ENCODE data around the gene MED12L.
"Not testable (repeated sequence)": the region's sequence is repeated elsewhere in the genome, so short reads cannot be mapped to it uniquely, and the experiment has no call there.

The MED12L gene

GRCh38 chr3:151169262-151169947 lies 83.9 kb downstream of the MED12L start:
- H3K4me3 ChIP-seq (ENCODE audit: low read length): no peak overlapping the region
- no peaks in the 10 kb centered on the region for H3K27me3 ChIP-seq (ENCODE audit: control insufficient read depth, insufficient read depth, low read length)
- H3K9me3 ChIP-seq (ENCODE audit: control insufficient read depth, low read length): no peaks in the 10 kb centered on the region
- H3K4me1 ChIP-seq (ENCODE audit: control insufficient read depth, insufficient read depth, low read length): peaks cover 4% of the 10 kb centered on the region
- no peaks in the 10 kb centered on the region for H3K36me3 ChIP-seq (ENCODE audit: control insufficient read depth, insufficient read depth, low read length)
- H3K9ac ChIP-seq (ENCODE audit: low read length): no peak overlapping the region

- H3K9ac ChIP-seq (ENCODE audit: low read length); H3K4me3 ChIP-seq (ENCODE audit: low read length); H3K9me3 ChIP-seq (ENCODE audit: control insufficient read depth, low read length); H3K36me3 ChIP-seq (ENCODE audit: control insufficient read depth, insufficient read depth, low read length); H3K4me1 ChIP-seq (ENCODE audit: control insufficient read depth, insufficient read depth, low read length); H3K27me3 ChIP-seq (ENCODE audit: control insufficient read depth, insufficient read depth, low read length): not testable (repeated sequence)
These were observed 84.7 kb downstream of the MED12L start for GRCh38 chr3:151169948-151170679.

GRCh38 chr3:151171145-151171757 lies 85.8 kb downstream of the MED12L start:
- no peaks in the 10 kb centered on the region for H3K9me3 ChIP-seq (ENCODE audit: control insufficient read depth, low read length)
- H3K4me1 ChIP-seq (ENCODE audit: control insufficient read depth, insufficient read depth, low read length): peaks cover 4% of the 10 kb centered on the region
- H3K27me3 ChIP-seq (ENCODE audit: control insufficient read depth, insufficient read depth, low read length): no peaks in the 10 kb centered on the region
- no peak overlapping the region for H3K9ac ChIP-seq (ENCODE audit: low read length)
- no peaks in the 10 kb centered on the region for H3K36me3 ChIP-seq (ENCODE audit: control insufficient read depth, insufficient read depth, low read length)
- no peak overlapping the region for H3K4me3 ChIP-seq (ENCODE audit: low read length)

GRCh38 chr3:151174351-151174750 lies 88.9 kb downstream of the MED12L start:
- Histone ChIP-seq H3K27me3 (ENCODE audit: control insufficient read depth, insufficient read depth, low read length) (no peaks in the 10 kb centered on the region), H3K4me3 (ENCODE audit: low read length) (no peak overlapping the region), H3K9ac (ENCODE audit: low read length) (no peak overlapping the region), H3K9me3 (ENCODE audit: control insufficient read depth, low read length) (no peaks in the 10 kb centered on the region), H3K4me1 (ENCODE audit: control insufficient read depth, insufficient read depth, low read length) (peaks cover 11% of the 10 kb centered on the region), H3K36me3 (ENCODE audit: control insufficient read depth, insufficient read depth, low read length) (no peaks in the 10 kb centered on the region)

- Histone ChIP-seq H3K36me3 (ENCODE audit: control insufficient read depth, insufficient read depth, low read length) (no peaks in the 10 kb centered on the region), H3K9ac (ENCODE audit: low read length) (no peak overlapping the region), H3K9me3 (ENCODE audit: control insufficient read depth, low read length) (no peaks in the 10 kb centered on the region), H3K27me3 (ENCODE audit: control insufficient read depth, insufficient read depth, low read length) (no peaks in the 10 kb centered on the region), H3K4me1 (ENCODE audit: control insufficient read depth, insufficient read depth, low read length) (peaks cover 7% of the 10 kb centered on the region), H3K4me3 (ENCODE audit: low read length) (no peak overlapping the region)
These were observed 90.5 kb downstream of the MED12L start for GRCh38 chr3:151175952-151176351.

- no peak overlapping the region for H3K9ac ChIP-seq (ENCODE audit: low read length)
- H3K27me3 ChIP-seq (ENCODE audit: control insufficient read depth, insufficient read depth, low read length): no peaks in the 10 kb centered on the region
- H3K4me3 ChIP-seq (ENCODE audit: low read length): no peak overlapping the region
- peaks cover 7% of the 10 kb centered on the region for H3K4me1 ChIP-seq (ENCODE audit: control insufficient read depth, insufficient read depth, low read length)
- H3K36me3 ChIP-seq (ENCODE audit: control insufficient read depth, insufficient read depth, low read length): no peaks in the 10 kb centered on the region
- H3K9me3 ChIP-seq (ENCODE audit: control insufficient read depth, low read length): no peaks in the 10 kb centered on the region
These were observed 92.9 kb downstream of the MED12L start for GRCh38 chr3:151178208-151178845.

GRCh38 chr3:151182349-151183079 lies 97.0 kb downstream of the MED12L start:
- H3K36me3 ChIP-seq (ENCODE audit: control insufficient read depth, insufficient read depth, low read length): no peaks in the 10 kb centered on the region
- H3K9ac ChIP-seq (ENCODE audit: low read length): no peak overlapping the region
- H3K27me3 ChIP-seq (ENCODE audit: control insufficient read depth, insufficient read depth, low read length): no peaks in the 10 kb centered on the region
- H3K4me3 ChIP-seq (ENCODE audit: low read length): no peak overlapping the region
- no peaks in the 10 kb centered on the region for H3K9me3 ChIP-seq (ENCODE audit: control insufficient read depth, low read length)
- peaks cover 7% of the 10 kb centered on the region for H3K4me1 ChIP-seq (ENCODE audit: control insufficient read depth, insufficient read depth, low read length)

GRCh38 chr3:151183265-151183671 lies 97.8 kb downstream of the MED12L start:
- no peaks in the 10 kb centered on the region for H3K36me3 ChIP-seq (ENCODE audit: control insufficient read depth, insufficient read depth, low read length)

GRCh38 chr3:151191095-151191494 lies 105.6 kb downstream of the MED12L start:
- H3K4me3 ChIP-seq (ENCODE audit: low read length): no peak overlapping the region

More at GRCh38 chr3:151183265-151183671, 97.8 kb downstream of the MED12L start:
- H3K4me1 ChIP-seq (ENCODE audit: control insufficient read depth, insufficient read depth, low read length): peaks cover 4% of the 10 kb centered on the region
- no peak overlapping the region for H3K4me3 ChIP-seq (ENCODE audit: low read length)
- no peak overlapping the region for H3K9ac ChIP-seq (ENCODE audit: low read length)
- no peaks in the 10 kb centered on the region for H3K27me3 ChIP-seq (ENCODE audit: control insufficient read depth, insufficient read depth, low read length)
- H3K9me3 ChIP-seq (ENCODE audit: control insufficient read depth, low read length): no peaks in the 10 kb centered on the region

GRCh38 chr3:151192545-151192944 lies 107.1 kb downstream of the MED12L start:
- Histone ChIP-seq H3K4me3 (ENCODE audit: low read length) (no peak overlapping the region), H3K36me3 (ENCODE audit: control insufficient read depth, insufficient read depth, low read length) (no peaks in the 10 kb centered on the region), H3K27me3 (ENCODE audit: control insufficient read depth, insufficient read depth, low read length) (no peaks in the 10 kb centered on the region), H3K4me1 (ENCODE audit: control insufficient read depth, insufficient read depth, low read length) (no peaks in the 10 kb centered on the region), H3K9ac (ENCODE audit: low read length) (no peak overlapping the region), H3K9me3 (ENCODE audit: control insufficient read depth, low read length) (no peaks in the 10 kb centered on the region)

More at GRCh38 chr3:151191095-151191494, 105.6 kb downstream of the MED12L start:
- Histone ChIP-seq H3K9me3 (ENCODE audit: control insufficient read depth, low read length) (no peaks in the 10 kb centered on the region), H3K27me3 (ENCODE audit: control insufficient read depth, insufficient read depth, low read length) (no peaks in the 10 kb centered on the region), H3K4me1 (ENCODE audit: control insufficient read depth, insufficient read depth, low read length) (no peaks in the 10 kb centered on the region), H3K36me3 (ENCODE audit: control insufficient read depth, insufficient read depth, low read length) (no peaks in the 10 kb centered on the region), H3K9ac (ENCODE audit: low read length) (no peak overlapping the region)

GRCh38 chr3:151195826-151196225 lies 110.4 kb downstream of the MED12L start:
- H3K27me3 ChIP-seq (ENCODE audit: control insufficient read depth, insufficient read depth, low read length): no peaks in the 10 kb centered on the region
- no peak overlapping the region for H3K4me3 ChIP-seq (ENCODE audit: low read length)
- no peak overlapping the region for H3K9ac ChIP-seq (ENCODE audit: low read length)
- H3K36me3 ChIP-seq (ENCODE audit: control insufficient read depth, insufficient read depth, low read length): no peaks in the 10 kb centered on the region
- no peaks in the 10 kb centered on the region for H3K9me3 ChIP-seq (ENCODE audit: control insufficient read depth, low read length)
- no peaks in the 10 kb centered on the region for H3K4me1 ChIP-seq (ENCODE audit: control insufficient read depth, insufficient read depth, low read length)

All from mucosa of stomach (tissue), 1 donor.